ENCODE data around the gene GTF3C5.
"Not testable (repeated sequence)": the region's sequence is repeated elsewhere in the genome, so short reads cannot be mapped to it uniquely, and the experiment has no call there.

GTF3C5 gene

DNA sequence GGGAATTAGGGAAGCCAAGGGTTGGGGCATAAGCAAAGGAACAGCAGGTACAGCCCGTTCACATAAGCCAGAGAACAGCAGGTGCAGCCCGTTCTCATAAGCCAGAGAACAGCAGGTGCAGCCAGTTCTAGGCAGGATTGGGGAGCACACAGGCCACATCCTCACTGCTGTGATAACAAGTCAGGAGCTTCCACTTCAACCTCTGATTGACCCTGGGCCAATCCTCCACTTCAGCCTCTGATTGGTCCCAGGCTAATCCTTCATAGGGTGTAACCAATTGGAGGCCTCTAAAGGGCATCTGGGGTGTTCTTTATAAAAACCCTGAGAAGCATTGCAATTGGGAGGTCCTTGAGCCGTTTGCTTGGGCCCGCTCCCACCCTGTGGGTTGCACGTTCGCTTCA lies 58.5 kb downstream of the GTF3C5 start:
- no peak overlapping the region for H3K27ac ChIP-seq
- TF ChIP-seq, protein P1, sequence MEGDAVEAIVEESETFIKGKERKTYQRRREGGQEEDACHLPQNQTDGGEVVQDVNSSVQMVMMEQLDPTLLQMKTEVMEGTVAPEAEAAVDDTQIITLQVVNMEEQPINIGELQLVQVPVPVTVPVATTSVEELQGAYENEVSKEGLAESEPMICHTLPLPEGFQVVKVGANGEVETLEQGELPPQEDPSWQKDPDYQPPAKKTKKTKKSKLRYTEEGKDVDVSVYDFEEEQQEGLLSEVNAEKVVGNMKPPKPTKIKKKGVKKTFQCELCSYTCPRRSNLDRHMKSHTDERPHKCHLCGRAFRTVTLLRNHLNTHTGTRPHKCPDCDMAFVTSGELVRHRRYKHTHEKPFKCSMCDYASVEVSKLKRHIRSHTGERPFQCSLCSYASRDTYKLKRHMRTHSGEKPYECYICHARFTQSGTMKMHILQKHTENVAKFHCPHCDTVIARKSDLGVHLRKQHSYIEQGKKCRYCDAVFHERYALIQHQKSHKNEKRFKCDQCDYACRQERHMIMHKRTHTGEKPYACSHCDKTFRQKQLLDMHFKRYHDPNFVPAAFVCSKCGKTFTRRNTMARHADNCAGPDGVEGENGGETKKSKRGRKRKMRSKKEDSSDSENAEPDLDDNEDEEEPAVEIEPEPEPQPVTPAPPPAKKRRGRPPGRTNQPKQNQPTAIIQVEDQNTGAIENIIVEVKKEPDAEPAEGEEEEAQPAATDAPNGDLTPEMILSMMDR (conservative IDR thresholded peaks at IDR 0.05) = no peak

DNA sequence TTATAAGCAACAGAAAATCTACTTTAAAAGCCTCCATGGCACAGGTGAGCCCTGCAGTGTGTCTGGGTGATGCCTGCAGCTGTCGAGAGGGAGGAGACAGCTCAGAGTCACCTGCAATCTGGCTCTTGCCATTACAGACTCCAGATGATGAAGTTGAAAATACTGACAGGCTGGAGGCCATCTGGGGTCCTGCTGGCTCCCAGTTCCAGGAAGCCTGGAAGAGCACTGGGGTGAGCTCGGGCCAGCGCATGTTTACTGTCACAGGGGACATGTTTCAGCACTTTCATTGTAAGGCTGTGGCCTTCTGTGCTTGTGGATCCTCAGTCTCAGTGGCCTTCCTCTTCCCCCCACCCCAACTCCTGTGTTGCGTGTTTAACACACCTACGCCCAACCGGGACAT lies 59.4 kb downstream of the GTF3C5 start:
- H3K27ac ChIP-seq = no peak overlapping the region
- TF ChIP-seq, protein P1 (conservative IDR thresholded peaks at IDR 0.05) = no peak

DNA sequence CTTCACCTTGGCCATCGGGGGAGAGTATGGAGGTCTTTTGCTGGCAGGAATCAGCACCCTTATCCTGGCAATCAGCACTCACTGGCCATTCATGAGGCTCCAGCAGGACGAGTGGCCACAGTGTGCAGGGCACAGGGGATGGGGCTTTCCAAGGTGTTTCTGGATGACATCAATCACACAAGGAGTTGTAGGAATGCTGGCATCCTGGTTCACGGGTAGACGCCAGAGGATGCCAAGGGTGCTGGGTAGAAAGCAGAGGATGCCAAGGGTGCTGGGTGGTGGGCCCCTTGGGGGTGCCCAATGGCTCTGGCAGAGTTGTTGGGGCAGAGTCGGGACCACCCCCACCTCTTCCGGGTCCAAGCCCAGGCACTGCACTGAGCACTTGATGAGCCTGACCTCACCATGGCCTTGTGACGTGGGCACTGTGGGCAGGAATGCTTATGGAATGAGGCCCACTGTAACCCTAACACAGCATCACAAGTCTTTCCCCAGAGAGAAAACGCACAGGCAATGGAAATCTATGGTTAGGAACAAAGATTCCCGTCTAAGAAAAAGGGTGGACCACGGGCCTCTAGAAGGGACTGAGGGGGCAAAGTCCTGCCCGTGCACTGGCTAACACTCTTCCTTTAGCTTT lies 60.1 kb downstream of the GTF3C5 start:
- H3K27ac ChIP-seq = no peak overlapping the region
- TF ChIP-seq, protein P1 (conservative IDR thresholded peaks at IDR 0.05) = no peak

DNA sequence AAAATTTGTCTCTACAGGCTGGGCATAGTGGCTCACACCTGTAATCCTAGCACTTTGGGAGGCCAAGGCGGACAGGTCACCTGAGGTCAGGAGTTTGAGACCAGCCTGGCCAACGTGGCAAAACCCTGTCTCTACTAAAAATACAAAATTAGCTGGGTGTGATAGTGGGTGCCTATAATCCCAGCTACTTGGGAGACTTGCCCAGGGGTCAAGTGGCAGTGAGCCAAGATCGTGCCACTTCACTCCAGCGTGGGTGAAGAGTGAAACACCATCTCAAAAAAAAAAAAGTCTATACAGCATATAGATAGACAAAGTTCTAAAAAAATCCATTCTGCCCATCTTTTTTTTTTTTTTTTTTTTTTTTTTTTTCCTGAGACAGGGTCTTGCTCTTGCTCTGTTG lies 63.6 kb downstream of the GTF3C5 start:
- H3K27ac ChIP-seq = not testable (repeated sequence)

DNA sequence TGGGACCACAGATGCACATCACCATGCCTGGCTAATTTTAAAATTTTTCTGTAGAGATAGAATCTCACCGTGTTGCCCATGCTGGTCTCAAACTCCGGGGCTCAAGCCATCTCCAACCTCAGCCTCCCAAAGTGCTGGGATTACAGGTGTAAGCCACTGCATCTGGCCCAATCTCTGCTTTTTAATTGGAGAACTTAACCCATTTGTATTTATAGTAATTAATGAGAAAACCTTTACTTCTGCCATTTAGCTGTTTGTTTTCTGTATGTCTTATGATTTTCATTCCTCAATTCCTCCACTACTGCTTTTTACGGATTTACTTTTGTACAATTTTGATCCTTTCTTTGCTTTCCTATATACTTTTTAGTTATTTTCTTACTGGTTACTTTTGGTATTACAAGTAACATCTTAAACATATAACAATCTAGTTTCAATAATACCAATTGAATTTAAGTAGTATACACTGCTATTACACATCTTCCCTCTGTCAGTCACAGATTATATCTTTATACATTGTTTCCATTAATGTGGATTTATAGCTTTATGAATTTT lies 64.1 kb downstream of the GTF3C5 start:
- no peak overlapping the region for H3K27ac ChIP-seq
- TF ChIP-seq, protein P1 (conservative IDR thresholded peaks at IDR 0.05) = no peak

DNA sequence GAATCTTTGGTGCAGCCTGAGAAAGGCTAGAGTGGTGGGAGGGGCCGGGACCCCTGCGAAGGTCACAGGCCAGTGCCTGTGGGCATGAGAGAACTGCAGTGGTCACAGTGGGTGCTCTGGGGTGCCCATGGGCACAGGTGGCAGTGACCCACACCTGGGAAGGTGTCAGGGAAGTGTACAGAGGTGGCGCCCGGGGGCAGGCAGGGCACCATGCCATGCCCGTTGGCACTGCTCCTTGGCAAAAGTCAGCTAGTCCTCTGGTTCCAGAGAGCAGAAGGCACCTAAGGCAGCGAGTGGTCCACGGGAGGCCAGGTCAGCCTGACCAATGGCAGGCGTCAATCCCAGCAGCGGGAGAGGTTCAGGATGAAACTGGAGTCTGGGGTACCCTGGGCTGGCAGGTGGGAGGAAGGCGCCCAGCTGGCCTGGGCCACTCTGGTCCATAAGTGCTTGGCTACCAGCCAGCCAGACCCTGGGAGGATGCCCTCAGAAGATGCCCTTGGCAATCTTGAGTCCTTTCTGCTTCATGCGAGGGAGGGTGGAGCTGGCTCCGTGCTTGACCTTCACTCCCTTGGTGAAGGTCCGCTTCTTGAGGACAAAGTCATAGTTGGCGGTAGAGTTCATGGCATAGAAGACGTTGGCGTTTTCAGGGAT lies 67.4 kb downstream of the GTF3C5 start:
- TF ChIP-seq, protein P1 (conservative IDR thresholded peaks at IDR 0.05) = no peak
- H3K27ac ChIP-seq = no peak overlapping the region

DNA sequence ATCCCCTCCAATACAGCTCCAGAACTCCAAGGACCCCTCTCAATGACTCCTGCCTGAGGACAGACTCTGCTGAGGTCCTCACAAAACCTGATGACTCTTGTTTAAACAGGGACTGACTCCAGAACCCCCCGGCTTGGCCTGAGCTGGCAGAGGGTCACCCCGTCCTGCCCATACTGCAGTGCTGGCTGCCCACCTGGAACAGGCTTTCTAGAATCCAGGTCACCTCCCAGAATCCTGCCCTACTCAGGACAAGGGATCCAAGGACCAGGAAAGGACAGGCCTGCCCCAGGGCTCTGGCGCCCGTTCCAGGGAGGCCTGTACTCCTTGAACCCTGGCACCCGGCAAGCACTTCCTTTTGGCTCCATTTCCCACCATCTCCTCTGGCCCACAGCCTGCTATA lies 68.1 kb downstream of the GTF3C5 start:
- TF ChIP-seq, protein P1 (conservative IDR thresholded peaks at IDR 0.05) = no peak
- H3K27ac ChIP-seq = no peak overlapping the region
